Stimulated activated CD4-positive, alpha-beta T cell treated with anti-CD3 and anti-CD28 coated beads, TNF-alpha, amount 100 ng/mL, for 48 hours (primary cell): ENCODE data around the gene STAB1.

Source experiments
- DNase-seq, 3 donors: peaks; one replicate each; pipeline ENCODE4 v3.0.0-alpha.2; 2020; ENCODE audit warnings: low read depth in 3 of 3

Gene STAB1

DNA sequence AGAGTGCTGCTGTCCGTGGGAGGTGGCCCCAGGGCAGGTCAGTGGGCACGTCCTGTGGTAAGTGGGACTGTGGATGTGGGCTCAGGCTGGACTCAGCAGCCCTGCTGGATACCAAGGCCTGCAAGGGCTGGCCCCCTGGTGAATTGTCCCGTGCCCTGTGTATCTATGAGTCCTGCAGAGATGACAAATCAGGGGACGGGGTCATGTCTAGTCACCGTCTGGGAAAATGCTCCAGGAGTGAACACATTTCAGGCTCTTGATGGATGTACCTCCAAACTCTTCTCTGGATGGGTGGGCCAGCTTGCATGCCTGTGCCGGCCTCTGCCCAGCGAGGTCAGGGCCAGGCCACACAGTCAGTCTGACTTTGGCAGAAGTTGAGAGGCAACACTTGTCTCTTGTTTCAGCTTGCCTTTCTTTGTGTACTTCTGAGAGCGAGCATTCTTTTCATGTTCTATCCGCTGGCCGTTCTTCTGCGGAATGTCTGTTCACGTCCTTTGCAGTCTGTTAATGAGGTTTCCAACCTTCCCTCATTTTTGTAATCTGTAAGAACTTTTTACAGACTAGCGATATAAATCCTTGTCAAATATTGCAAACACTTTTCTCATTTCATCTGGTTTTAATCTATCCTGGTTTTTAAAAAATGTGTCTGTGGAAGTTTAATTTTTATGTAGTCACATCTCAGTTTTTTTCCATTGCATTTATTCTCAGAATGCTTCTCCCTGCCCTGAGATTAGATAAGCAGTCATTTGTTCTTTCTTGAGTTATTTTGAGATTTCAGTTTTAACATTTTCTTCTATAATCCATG is 11.4 kb upstream of the STAB1 start:
- no peak for DNase-seq

DNA sequence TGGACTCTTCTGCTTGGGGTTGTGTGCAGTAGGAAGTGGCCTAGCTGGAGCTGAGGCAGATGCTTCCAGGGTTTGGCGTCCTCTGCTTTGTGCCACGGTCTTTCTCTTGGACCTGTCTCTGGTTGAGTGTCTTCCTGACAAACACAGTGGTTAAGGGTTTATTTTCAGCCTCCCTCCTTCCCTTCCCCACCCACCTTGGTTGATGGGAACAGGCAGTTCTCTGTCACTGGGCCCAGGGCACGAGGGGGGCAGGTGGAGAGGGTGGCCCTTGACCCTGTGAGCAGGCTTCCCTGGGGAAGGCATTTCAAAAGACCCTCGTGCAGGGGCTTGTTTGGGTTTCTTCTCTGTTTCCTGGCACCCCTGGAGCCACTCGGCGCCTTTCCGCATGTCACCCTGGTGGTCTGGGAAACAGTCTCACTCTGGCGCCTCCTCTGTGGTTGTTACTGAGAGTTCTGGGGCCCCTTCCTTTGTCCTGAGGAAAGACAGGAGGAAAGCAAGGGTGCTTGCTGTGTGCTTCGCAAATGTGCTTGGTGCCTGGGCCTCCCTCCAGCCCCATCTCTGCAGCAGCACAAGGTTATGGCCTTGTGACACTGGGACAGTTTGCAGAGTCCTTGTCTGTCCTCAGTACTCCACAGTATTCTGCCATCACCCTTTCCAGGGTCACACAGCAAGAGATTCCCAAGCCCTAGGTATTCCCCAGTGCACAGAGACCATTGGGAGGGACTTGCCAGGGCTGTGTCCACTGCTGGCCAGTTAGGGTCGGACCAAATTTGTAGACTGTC is 10.3 kb upstream of the STAB1 start:
- no peak for DNase-seq

DNA sequence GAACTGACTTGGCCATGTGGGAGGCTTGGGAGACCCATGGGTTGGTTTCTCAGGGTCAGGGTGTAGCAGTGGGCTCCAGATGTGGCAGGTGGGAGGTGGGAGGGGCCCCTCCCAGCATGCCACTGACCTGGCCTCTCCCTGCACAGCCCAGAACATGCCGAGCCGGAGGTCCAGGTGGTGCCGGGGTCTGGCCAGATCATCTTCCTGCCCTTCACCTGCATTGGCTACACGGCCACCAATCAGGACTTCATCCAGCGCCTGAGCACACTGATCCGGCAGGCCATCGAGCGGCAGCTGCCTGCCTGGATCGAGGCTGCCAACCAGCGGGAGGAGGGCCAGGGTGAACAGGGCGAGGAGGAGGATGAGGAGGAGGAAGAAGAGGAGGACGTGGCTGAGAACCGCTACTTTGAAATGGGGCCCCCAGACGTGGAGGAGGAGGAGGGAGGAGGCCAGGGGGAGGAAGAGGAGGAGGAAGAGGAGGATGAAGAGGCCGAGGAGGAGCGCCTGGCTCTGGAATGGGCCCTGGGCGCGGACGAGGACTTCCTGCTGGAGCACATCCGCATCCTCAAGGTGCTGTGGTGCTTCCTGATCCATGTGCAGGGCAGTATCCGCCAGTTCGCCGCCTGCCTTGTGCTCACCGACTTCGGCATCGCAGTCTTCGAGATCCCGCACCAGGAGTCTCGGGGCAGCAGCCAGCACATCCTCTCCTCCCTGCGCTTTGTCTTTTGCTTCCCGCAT is 7.9 kb upstream of the STAB1 start:
- DNase-seq: no peak

- no peak for DNase-seq
Measured at GRCh38 chr3:52487788-52488691, 7.1 kb upstream of the STAB1 start.

DNA sequence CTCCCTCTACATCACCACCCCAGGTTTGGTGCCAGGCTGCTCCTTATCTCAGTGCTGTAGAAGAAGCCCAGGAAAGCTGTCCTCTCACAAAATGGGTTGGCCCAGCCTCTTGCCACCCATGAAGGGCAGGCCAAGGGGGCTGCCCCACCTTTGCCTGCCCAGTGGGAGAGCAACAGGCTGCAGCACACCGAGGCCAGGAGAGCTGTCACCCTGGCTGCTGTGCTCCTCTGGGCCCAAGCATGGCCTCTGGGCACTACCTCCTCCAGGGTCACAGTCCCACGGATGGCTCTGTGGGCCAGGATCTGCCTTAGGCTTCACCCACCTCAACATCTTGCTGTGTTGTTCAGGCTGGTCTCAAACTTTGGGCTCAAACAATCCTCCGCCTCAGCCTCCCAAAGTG is 6.4 kb upstream of the STAB1 start:
- no peak for DNase-seq

- DNase-seq: no peak
Measured at GRCh38 chr3:52489453-52489852, 5.7 kb upstream of the STAB1 start.

DNA sequence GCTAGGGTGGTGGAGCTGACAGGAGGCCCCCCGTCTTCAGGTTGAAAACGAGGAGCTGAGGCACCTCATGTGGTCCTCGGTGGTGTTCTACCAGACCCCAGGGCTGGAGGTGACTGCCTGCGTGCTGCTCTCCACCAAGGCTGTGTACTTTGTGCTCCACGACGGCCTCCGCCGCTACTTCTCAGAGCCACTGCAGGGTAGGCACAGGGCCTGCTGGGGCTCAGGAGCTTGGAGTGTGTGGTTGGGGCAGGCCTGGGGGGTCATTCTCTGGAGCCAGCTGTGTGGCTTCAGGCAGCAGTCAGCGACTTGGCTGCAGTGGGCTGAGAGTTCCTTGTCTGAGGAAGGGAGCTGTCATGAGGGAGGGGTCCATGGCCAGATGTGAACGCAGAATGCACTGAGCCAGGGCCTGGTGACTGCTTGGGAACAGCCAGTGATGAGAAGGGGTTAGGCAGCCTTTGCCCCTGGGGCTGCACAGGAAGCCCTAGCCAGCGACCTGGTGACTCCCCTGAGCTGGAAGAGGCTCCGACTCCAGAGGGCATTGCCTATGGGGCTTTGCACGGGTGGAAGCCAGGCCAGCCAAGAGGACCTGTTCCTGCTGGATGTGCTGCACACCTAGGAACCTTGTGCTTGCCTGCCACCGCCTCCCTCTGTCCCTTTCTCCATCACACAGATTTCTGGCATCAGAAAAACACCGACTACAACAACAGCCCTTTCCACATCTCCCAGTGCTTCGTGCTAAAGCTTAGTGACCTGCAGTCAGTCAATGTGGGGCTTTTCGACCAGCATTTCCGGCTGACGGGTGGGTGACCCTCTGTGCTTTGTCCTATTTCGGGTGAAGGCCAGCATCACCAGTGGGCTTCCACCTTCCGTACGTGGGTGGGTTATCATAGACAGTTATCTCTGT is 4.9 kb upstream of the STAB1 start:
- no peak for DNase-seq

DNA sequence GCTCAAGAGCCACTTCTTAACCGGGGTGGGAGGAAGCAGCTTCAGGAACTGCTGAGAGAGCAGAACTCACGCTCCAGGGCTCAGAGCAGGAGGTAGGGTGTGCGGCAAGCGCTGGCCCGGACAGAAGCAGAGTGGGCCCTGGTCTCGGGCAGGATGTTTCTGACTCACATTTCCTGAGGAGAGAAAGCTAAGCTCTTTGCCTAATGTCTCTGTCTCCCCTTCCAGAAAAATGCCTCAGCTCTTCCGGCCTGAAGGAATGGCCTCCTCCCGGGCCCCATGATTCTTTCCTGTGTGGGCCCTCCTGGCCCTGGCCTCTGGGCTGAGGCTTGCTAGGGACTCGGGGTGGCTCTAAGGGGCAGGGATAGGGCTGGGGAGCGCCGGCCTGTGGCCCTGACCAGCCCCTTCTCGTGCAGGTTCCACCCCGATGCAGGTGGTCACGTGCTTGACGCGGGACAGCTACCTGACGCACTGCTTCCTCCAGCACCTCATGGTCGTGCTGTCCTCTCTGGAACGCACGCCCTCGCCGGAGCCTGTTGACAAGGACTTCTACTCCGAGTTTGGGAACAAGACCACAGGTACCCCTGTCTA is 4.1 kb upstream of the STAB1 start:
- DNase-seq: no peak

GRCh38 chr3:52492059-52492458 is 3.1 kb upstream of the STAB1 start:
- no peak for DNase-seq

- DNase-seq: no peak
Measured at GRCh38 chr3:52493232-52494017, 1.7 kb upstream of the STAB1 start.

DNA sequence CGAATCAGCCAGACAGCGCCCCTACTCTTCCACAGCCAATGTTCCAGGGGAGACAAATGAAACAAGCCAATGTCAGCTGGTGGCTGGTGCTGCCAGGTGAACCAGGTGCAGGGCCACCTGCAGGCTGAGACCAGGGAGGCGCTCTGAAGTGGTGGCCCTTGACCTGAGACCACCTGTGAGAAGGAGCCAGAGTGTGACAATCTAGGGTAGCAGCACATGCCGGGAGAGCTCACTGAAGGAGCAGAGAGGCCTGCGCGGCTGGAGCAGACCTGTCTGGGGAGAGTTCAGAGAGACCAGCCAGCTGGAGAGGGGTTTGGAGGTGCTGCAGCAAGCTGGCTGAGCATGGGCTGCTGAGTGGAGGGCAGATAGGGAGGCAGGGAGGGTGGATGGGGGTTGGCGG is 693 bp upstream of the STAB1 start:
- DNase-seq: no peak

- no peak for DNase-seq
Measured at GRCh38 chr3:52495777-52496602, 852 bp downstream of the STAB1 start.

DNA sequence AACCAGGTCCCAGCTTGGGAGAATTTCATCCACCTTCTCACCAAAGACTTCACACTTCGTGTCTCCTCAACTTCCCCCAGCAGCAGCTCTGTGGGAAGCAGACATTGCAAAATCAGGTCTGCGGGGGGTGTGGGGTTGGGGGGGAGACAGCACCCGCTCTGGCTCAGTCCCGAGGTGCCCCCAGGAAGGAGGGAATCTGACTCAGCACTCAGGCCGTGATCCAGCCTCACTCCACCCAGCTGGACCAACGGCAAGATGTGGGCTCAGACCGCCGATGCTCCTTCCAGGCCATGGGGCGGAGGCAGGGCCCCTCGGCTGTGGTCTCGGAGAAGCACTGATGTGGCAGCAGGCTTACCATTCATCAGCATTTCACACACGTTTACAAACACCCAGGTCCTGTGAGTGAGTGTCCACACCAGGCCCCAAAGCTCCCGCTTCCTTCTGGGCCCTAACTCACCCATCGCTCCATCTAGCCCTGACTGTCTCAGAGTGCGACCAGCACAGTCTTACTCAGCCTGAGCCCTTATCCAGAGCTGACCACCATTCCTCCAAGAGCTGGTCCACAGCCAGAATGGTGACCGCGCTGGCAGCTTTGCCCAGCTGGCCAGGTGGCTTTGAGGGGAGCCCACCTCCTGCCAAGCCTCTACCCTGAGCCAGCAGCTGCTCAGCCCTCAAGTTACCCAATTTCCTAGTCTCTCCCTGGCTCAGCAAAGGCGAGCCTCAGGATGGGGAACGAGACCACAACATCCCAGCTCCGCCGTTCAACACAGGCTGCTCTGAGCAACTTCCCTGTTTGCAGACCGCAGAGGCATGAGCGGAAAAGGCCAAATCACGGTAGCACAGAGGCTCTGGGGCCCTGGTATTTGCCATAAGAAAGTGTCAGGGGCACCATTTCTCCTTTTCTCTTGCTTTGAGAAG is 3.3 kb downstream of the STAB1 start:
- DNase-seq: no peak

- no peak for DNase-seq
Measured at GRCh38 chr3:52501046-52501445, 5.9 kb downstream of the STAB1 start.

GRCh38 chr3:52502001-52502400 is 6.9 kb downstream of the STAB1 start:
- DNase-seq: no peak

DNA sequence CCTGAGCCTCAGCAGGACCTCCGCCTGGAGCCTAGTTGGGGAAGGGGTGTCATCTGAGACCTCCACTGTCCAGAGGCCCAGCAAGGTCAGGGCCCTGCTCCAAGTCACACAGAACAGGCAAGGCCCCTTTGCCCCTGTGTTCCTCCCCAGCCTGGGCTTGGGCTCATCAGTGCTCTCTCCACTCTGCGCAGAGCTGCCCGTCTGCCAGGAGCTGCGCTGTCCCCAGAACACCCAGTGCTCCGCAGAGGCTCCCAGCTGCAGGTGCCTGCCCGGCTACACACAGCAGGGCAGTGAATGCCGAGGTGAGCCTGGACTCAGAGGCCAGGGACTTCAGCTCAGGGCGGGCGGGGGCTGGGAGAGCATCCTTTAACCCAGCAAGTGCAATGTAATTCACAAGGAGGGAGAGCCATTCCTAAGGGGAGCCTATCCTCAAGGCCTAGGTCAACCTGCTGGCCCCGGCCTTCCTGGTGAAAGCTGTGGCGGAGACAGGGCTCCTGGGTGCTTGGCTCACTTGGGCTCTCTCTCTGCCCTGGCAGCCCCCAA is 7.7 kb downstream of the STAB1 start:
- DNase-seq: no peak
